HL-60 (cell line): ENCODE data around the gene SPAG8.

Source experiments
- CTCF ChIP-seq: IDR thresholded peaks from one replicate; pipeline ENCODE4 v1.5.1; 2011; ENCODE audit warnings: low read length, control low read depth, inconsistent platforms; ENCODE audit not compliant: insufficient read depth
- GABPA ChIP-seq: IDR thresholded peaks from 2 replicates; pipeline ENCODE4 v1.6.1; 2012; ENCODE audit warnings: low read depth
- POLR2AphosphoS5 ChIP-seq: IDR thresholded peaks from 2 replicates; pipeline ENCODE4 v1.6.1; 2012; ENCODE audit warnings: low read depth
- SPI1 ChIP-seq: IDR thresholded peaks from 2 replicates; pipeline ENCODE4 v1.6.1; 2012; ENCODE audit warnings: low read depth, mild to moderate bottlenecking, borderline replicate concordance
- TF ChIP-seq, protein P1 (sequence below): IDR thresholded peaks from 2 replicates; pipeline ENCODE4 v1.6.1; 2012; ENCODE audit warnings: low read depth; ENCODE audit not compliant: insufficient replicate concordance

DNA sequence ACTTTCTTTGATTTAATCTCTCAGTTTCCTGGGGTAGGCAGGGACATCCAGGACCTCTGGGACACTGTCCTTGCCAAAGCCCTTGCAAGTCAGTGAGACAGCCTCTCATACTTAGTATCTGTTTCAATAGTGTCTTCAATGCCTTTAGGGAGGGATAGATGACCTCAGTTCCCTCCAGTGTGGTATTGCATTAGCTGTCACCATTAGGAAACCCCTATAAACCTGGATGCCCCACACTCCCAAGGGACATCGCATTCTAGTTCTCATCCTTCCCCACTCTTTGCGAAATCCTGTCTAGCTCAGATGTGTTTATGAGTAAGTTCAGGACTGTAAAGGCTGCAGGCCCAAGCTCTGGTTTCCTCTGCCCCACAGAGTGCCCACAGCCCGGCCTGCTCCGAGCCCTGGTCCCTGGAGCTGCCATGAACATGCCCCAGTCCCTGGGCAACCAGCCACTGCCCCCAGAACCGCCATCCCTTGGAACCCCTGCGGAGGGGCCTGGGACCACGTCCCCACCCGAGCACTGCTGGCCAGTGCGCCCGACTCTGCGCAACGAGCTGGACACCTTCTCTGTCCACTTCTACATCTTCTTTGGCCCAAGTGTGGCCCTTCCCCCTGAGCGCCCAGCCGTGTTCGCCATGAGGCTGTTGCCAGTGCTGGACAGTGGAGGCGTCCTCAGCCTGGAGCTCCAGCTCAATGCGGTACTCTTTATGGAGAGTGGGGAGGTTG lies 30.1 kb upstream of the SPAG8 start:
- no peak for TF ChIP-seq CTCF
- TF ChIP-seq SPI1 = no peak
- TF ChIP-seq, protein P1, sequence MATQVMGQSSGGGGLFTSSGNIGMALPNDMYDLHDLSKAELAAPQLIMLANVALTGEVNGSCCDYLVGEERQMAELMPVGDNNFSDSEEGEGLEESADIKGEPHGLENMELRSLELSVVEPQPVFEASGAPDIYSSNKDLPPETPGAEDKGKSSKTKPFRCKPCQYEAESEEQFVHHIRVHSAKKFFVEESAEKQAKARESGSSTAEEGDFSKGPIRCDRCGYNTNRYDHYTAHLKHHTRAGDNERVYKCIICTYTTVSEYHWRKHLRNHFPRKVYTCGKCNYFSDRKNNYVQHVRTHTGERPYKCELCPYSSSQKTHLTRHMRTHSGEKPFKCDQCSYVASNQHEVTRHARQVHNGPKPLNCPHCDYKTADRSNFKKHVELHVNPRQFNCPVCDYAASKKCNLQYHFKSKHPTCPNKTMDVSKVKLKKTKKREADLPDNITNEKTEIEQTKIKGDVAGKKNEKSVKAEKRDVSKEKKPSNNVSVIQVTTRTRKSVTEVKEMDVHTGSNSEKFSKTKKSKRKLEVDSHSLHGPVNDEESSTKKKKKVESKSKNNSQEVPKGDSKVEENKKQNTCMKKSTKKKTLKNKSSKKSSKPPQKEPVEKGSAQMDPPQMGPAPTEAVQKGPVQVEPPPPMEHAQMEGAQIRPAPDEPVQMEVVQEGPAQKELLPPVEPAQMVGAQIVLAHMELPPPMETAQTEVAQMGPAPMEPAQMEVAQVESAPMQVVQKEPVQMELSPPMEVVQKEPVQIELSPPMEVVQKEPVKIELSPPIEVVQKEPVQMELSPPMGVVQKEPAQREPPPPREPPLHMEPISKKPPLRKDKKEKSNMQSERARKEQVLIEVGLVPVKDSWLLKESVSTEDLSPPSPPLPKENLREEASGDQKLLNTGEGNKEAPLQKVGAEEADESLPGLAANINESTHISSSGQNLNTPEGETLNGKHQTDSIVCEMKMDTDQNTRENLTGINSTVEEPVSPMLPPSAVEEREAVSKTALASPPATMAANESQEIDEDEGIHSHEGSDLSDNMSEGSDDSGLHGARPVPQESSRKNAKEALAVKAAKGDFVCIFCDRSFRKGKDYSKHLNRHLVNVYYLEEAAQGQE = no peak
- TF ChIP-seq GABPA = no peak
- TF ChIP-seq POLR2AphosphoS5 = no peak
